Heart left ventricle (tissue), 16 donors: ENCODE data around the gene LDHAL6B. TPM values are rescaled to one million over a fixed set of nuclear protein-coding genes. Genes with fewer than 3 reads are reported as not detected.

Experiments used
- ATAC-seq, 4 donors: fragments of 200-7000 bp; cut with Tn5 transposase; one replicate each; pipeline ENCODE4 v1.9.1; 2020 to 2022; ENCODE audit warnings: moderate library complexity in 4 of 4, mild to moderate bottlenecking in 3 of 4, moderate number of reproducible peaks in 1 of 4
- DNase-seq, 5 donors: peaks; one replicate each; pipeline ENCODE4 v3.0.0-alpha.2; 2020
- H3K27ac ChIP-seq, 12 donors: fragments of 200-600 bp; sonication (generic) in 4 of 12; one replicate each; pipeline versions ENCODE4 v1.5.0 to v1.8.0; 2016 to 2022; ENCODE audit warnings: mild to moderate bottlenecking in 2 of 12
- H3K27me3 ChIP-seq, 9 donors: fragments of 200-600 bp; sonication (generic) in 2 of 9; one replicate each; pipeline versions ENCODE4 v1.5.1 to v1.8.0; 2016 to 2022; ENCODE audit warnings: mild to moderate bottlenecking in 3 of 9
- H3K36me3 ChIP-seq, 9 donors: fragments of 200-600 bp; sonication (generic) in 2 of 9; one replicate each; pipeline versions ENCODE4 v1.5.0 to v1.8.0; 2018 to 2022; ENCODE audit warnings: mild to moderate bottlenecking in 2 of 9
- H3K4me1 ChIP-seq, 12 donors: fragments of 200-600 bp; sonication (generic) in 4 of 12; one replicate each; pipeline versions ENCODE4 v1.5.0 to v1.8.0; 2016 to 2022; ENCODE audit warnings: mild to moderate bottlenecking in 3 of 12
- H3K4me3 ChIP-seq, 12 donors: fragments of 200-600 bp; sonication (generic) in 4 of 12; one replicate each; pipeline versions ENCODE4 v1.5.0 to v1.8.0; 2017 to 2022; ENCODE audit warnings: mild to moderate bottlenecking in 9 of 12, moderate library complexity in 4 of 12
- H3K9me3 ChIP-seq, 12 donors: fragments of 200-600 bp; sonication (generic) in 4 of 12; one replicate each; pipeline versions ENCODE4 v1.5.0 to v1.8.0; 2016 to 2022; ENCODE audit warnings: mild to moderate bottlenecking in 1 of 12
- CTCF ChIP-seq, 12 donors: fragments of 200-600 bp; sonication (generic) in 4 of 12; IDR thresholded peaks; one replicate each; pipeline versions ENCODE4 v1.5.0 to v1.8.0; 2018 to 2022; ENCODE audit warnings: antibody characterized with exemption in 12 of 12, mild to moderate bottlenecking in 5 of 12
- POLR2A ChIP-seq, 2 donors: fragments of 450-650 bp; IDR thresholded peaks; one replicate each; pipeline ENCODE4 v1.6.1; 2017; ENCODE audit warnings: antibody characterized with exemption in 2 of 2, mild to moderate bottlenecking in 2 of 2, moderate library complexity in 2 of 2
- WGBS, 4 donors: extraction: QIAGEN DNeasy Blood & Tissue Kit in 2 of 4; methylation state at CpG; one replicate each; pipeline versions ENCODE4 v1.1.5 to v1.1.7; 2013 to 2018; 5-methylcytosine and 5-hydroxymethylcytosine counted together
- intact Hi-C, 10 donors: fragments of 100-400 bp; cut with DNase I; formaldehyde crosslinking; loops; one replicate each; pipeline versions ENCODE4 v1.11.1 to v1.14.2; 2022
- polyA plus RNA-seq, 2 donors: library from polyadenylated mRNA; stranded (reverse); fragments of 200-250 nt; gene quantifications; one replicate each; pipeline ENCODE4 v1.2.3, GENCODE V29; 2013
- total RNA-seq, 9 donors: library from RNA; depleted of rRNA in 2 of 9; stranded (reverse); fragments of >200 nt in 2 of 9; fragmentation: NEBNext Ultra II Directional in 3 of 9; extraction: Animal tissue kit (Norgen Biotek cat#: 25700) in 3 of 9; gene quantifications; one replicate each; pipeline versions ENCODE4 v1.1.0 to v1.2.4, GENCODE V29; 2016 to 2023
- donor health status: ischemic (EF 13 %, LVEDD 7.1; RV severe dilation, severe dysfunction).
- donor health status: healthy with polysubstance abuse.
- donor health status: DM: no; HTN: yes; CAD: no.
- donor health status: DM: no; HTN: no; CAD: no.
- donor health status: ischemic (EF 25% LVEDD 6.9; RV normal size, moderate dysfunction).
- donor health status: ischemic (EF 25% LVEDD 5.7; RV mildly dilated, moderate dysfunction).
- donor health status: healthy.
- donor health status: DM: yes; HTN: yes; CAD: no.
- donor health status: ischemic (EF 35%, LVEDD 5.7; RV mildly dilated, moderate dysfunction).
- donor health status: nonischemic (EF 11% LVEDD 7.7; RV severe dilation, severe dysfunction).
- donor health status: DM: yes; HTN: yes; CAD: no.
- donor health status: PGD.
- donor health status: ischemic (EF 29% LVEDD 5.4; RV normal size, mild dysfunction).
- donor health status: nonischemic (EF 23%, LVEDD 6.1; RV moderate dilation, normal function).

The LDHAL6B gene
- total and polyA plus RNA-seq, 11 donors = not detected

DNA sequence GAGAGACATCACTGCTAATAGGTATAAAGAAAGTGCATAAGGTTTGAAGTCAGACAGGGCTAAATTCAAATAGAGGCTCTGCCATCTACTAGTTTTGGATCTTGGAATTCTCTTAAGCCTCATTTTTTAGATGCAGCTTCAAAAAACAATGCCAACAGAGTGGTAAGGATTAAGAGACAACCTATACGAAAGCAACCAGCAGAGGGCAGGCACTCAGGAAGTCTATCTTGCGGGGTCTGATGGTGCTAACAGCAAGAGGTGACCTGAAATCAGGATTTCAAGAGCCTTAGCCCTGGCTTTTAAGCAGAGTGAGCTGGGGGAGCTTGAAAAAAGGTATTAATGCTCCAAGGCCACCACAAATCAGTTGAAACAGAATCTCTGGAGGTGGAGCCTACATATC lies 40.7 kb downstream of the LDHAL6B start:
- DNase-seq (peak in 4 of 5 donors; percentile 46 to 54 (median 50)), ATAC-seq (peak in 3 of 4 donors; percentile 76 to 86 (median 77))
- Histone ChIP-seq H3K4me1 (peaks cover 0 to 17% (median 4%) of the 10 kb centered on the region in 12 donors), H3K27me3 (no peaks in the 10 kb centered on the region), H3K9me3 (no peaks in the 10 kb centered on the region), H3K27ac (no peak overlapping the region), H3K4me3 (no peak overlapping the region), H3K36me3 (peaks cover 0 to 6% (median 0%) of the 10 kb centered on the region in 9 donors)
- intact Hi-C loops = loop anchor here (2.0 to 10.0 kb wide), 9 partner anchors 45 to 247 kb away; partner anchors contain the start of genes MYO1E (in 6 of the 10) and FAM81A (in 1 of the 10)
- WGBS, 4 donors = 7 to 25% (median 10%) methylated on average over 2 of the region's 2 CpGs
- TF ChIP-seq POLR2A (IDR thresholded peaks at IDR 0.05) (no peak), CTCF (IDR thresholded peaks at IDR 0.05) (peak; percentile 47 to 72 (median 58))

DNA sequence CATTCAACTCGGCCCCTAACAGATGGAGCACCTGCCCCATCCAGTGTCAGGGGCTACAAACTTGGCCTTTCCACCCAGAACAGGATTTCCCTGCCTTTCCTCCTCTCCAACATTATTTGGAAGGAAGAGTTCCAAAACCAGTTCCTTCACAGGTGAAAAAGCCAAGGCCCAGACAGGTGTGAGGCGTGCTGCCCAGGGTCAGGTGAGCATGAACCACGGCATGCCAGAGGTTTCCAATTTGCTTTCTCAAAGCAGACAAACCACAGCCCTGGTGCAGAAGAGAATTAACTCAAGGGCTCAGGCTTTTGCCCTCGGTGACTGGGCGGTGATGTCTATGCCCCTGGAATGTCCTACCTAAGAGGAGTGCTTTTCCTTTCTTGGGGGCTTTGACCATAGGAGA lies 43.2 kb downstream of the LDHAL6B start:
- ATAC-seq (no peak), DNase-seq (no peak)
- 88 to 97% (median 92%) methylated on average over 5 of the region's 5 CpGs for WGBS, 4 donors
- Histone ChIP-seq H3K4me3 (no peak overlapping the region), H3K27me3 (no peaks in the 10 kb centered on the region), H3K36me3 (peaks cover 0 to 15% (median 6%) of the 10 kb centered on the region in 9 donors), H3K4me1 (peaks cover 0 to 17% (median 4%) of the 10 kb centered on the region in 12 donors), H3K27ac (peak overlapping the region in 1 of 12 donors; percentile 4), H3K9me3 (no peaks in the 10 kb centered on the region)
- intact Hi-C loops = loop anchor here in 8 of 10 donors (5.0 to 10.0 kb wide), 6 partner anchors 42 to 245 kb away; partner anchors contain the start of genes MYO1E (in 7 of the 8) and FAM81A (in 1 of the 8)
- no peak for TF ChIP-seq POLR2A (IDR thresholded peaks at IDR 0.05)
- TF ChIP-seq CTCF (IDR thresholded peaks at IDR 0.05) = no peak

GRCh38 chr15:59250249-59250648 lies 43.6 kb downstream of the LDHAL6B start:
- 84 to 89% (median 89%) methylated on average over 13 of the region's 13 CpGs for WGBS, 4 donors
- Histone ChIP-seq H3K9me3 (no peaks in the 10 kb centered on the region), H3K4me3 (no peak overlapping the region)

More at GRCh38 chr15:59250249-59250648, 43.6 kb downstream of the LDHAL6B start:
- H3K36me3 ChIP-seq = peaks cover 0 to 20% (median 10%) of the 10 kb centered on the region in 9 donors
- ATAC-seq (peak in 1 of 4 donors; percentile 20), DNase-seq (no peak)
- H3K4me1 ChIP-seq = peaks cover 0 to 17% (median 4%) of the 10 kb centered on the region in 12 donors
- intact Hi-C loops = loop anchor here in 2 of 10 donors (5.0 kb wide), 1 partner anchor 122 kb away; the partner anchor contains the start of gene MYO1E (in 2 of the 2)
- H3K27ac ChIP-seq = no peak overlapping the region
- H3K27me3 ChIP-seq = no peaks in the 10 kb centered on the region
- no peak for TF ChIP-seq POLR2A (IDR thresholded peaks at IDR 0.05)
- no peak for TF ChIP-seq CTCF (IDR thresholded peaks at IDR 0.05)
